Sigmoid colon (tissue), 7 donors: ENCODE measurements around the gene KDM6B. TPM values are rescaled to one million over a fixed set of nuclear protein-coding genes. Genes with fewer than 3 reads are reported as not detected.

Source experiments
- DNase-seq: peaks from one replicate; pipeline ENCODE4 v3.0.0-alpha.2; 2019
- H3K27ac ChIP-seq, 4 donors: fragments of 200-600 bp; sonication (generic); one replicate each; pipeline ENCODE4 v1.5.1; 2016 to 2019; ENCODE audit warnings: mild to moderate bottlenecking in 1 of 4
- H3K27me3 ChIP-seq, 3 donors: fragments of 200-600 bp; sonication (generic); one replicate each; pipeline ENCODE4 v1.5.1; 2019; ENCODE audit warnings: mild to moderate bottlenecking in 1 of 3
- H3K36me3 ChIP-seq, 4 donors: fragments of 200-600 bp; sonication (generic); one replicate each; pipeline ENCODE4 v1.5.1; 2016 to 2019
- H3K4me1 ChIP-seq, 4 donors: fragments of 200-600 bp; sonication (generic); one replicate each; pipeline ENCODE4 v1.5.1; 2017 to 2019
- H3K4me3 ChIP-seq, 4 donors: fragments of 200-600 bp; sonication (generic); one replicate each; pipeline ENCODE4 v1.5.1; 2017 to 2019; ENCODE audit warnings: mild to moderate bottlenecking in 2 of 4, moderate library complexity in 1 of 4
- H3K9me3 ChIP-seq, 4 donors: fragments of 200-600 bp in 3 of 4; sonication (generic) in 3 of 4; one replicate each; pipeline versions ENCODE4 v1.5.1 to v1.6.1; 2013 to 2019
- CTCF ChIP-seq, 4 experiments: fragments of 450-650 bp in 3 of 4; fragments of 200-600 bp in 1 of 4; IDR thresholded peaks; one replicate each; pipeline ENCODE4 v1.5.1; 2016 to 2019; ENCODE audit warnings: antibody characterized with exemption in 4 of 4, mild to moderate bottlenecking in 3 of 4, moderate library complexity in 2 of 4
- EP300 ChIP-seq, 4 donors: sonication (generic); formaldehyde crosslinking; IDR thresholded peaks; one replicate each; pipeline ENCODE4 v1.6.1; 2017; ENCODE audit warnings: antibody characterized with exemption in 4 of 4
- POLR2A ChIP-seq, 2 donors: fragments of 450-650 bp; IDR thresholded peaks; one replicate each; pipeline ENCODE4 v1.6.1; 2016; ENCODE audit warnings: antibody characterized with exemption in 2 of 2, mild to moderate bottlenecking in 2 of 2, moderate library complexity in 2 of 2
- POLR2AphosphoS5 ChIP-seq, 4 donors: sonication (generic); formaldehyde crosslinking; IDR thresholded peaks; one replicate each; pipeline ENCODE4 v1.6.1; 2017; ENCODE audit warnings: antibody characterized with exemption in 4 of 4
- WGBS, 2 donors: extraction: QIAGEN DNeasy Blood & Tissue Kit; methylation state at CpG; one replicate each; pipeline ENCODE4 v1.1.7; 2013; 5-methylcytosine and 5-hydroxymethylcytosine counted together
- intact Hi-C: fragments of 100-400 bp; cut with DNase I; formaldehyde crosslinking; loops from one replicate; pipeline ENCODE4 v1.15.1; 2023
- polyA plus RNA-seq, 3 donors: library from polyadenylated mRNA; stranded (reverse); fragments of 200-250 nt; gene quantifications; one replicate each; pipeline ENCODE4 v1.2.3, GENCODE V29; 2013
- total RNA-seq, 4 donors: library from RNA; depleted of rRNA; stranded (reverse); fragments of >200 nt; gene quantifications; one replicate each; pipeline ENCODE4 v1.1.0, GENCODE V29; 2016
- donor health status: healthy with polysubstance abuse.
- donor health status: Bipolar disorder and iron deficiency.
- donor health status: healthy.

KDM6B gene
- total and polyA plus RNA-seq, 7 donors, result 5.5 to 19.4 (median 7.8) TPM

GRCh38 chr17:7842380-7843256 is 8.6 kb downstream of the KDM6B start:
- DNase-seq, result peak; percentile 92
- H3K27ac ChIP-seq, result peak overlapping the region; percentile 96 to 100 (median 98)
- 0 to 1% methylated on average over 47 of the region's 47 CpGs for WGBS, 2 donors
- H3K4me3 ChIP-seq, result peak overlapping the region; percentile 61 to 85 (median 73)
- no peaks in the 10 kb centered on the region for H3K9me3 ChIP-seq
- peaks cover 0 to 77% (median 58%) of the 10 kb centered on the region in 4 donors for H3K4me1 ChIP-seq
- TF ChIP-seq CTCF (IDR thresholded peaks at IDR 0.05) (no peak), POLR2AphosphoS5 (IDR thresholded peaks at IDR 0.05) (peak; percentile 42 to 87 (median 67)), EP300 (IDR thresholded peaks at IDR 0.05) (peak in 2 of 4 donors; percentile 9 to 49), POLR2A (IDR thresholded peaks at IDR 0.05) (peak in 1 of 2 donors; percentile 38)
- no peaks in the 10 kb centered on the region for H3K27me3 ChIP-seq
- H3K36me3 ChIP-seq, result peaks cover 8 to 30% (median 22%) of the 10 kb centered on the region in 4 donors
- intact Hi-C loops, result loop anchor here (1.0 to 5.0 kb wide), 3 partner anchors 8 to 600 kb away; partner anchors contain the start of genes GABARAP and KDM6B

- peaks cover 14 to 36% (median 27%) of the 10 kb centered on the region in 4 donors for H3K36me3 ChIP-seq
- no peak for DNase-seq
- H3K4me3 ChIP-seq, result peak overlapping the region; percentile 61 to 85 (median 73)
- H3K9me3 ChIP-seq, result no peaks in the 10 kb centered on the region
- TF ChIP-seq POLR2AphosphoS5 (IDR thresholded peaks at IDR 0.05), result no peak
- TF ChIP-seq EP300 (IDR thresholded peaks at IDR 0.05), result no peak
- no peak for TF ChIP-seq CTCF (IDR thresholded peaks at IDR 0.05)
- TF ChIP-seq POLR2A (IDR thresholded peaks at IDR 0.05), result no peak
- H3K4me1 ChIP-seq, result peaks cover 0 to 71% (median 53%) of the 10 kb centered on the region in 4 donors
- intact Hi-C loops, result loop anchor here (1.0 to 5.0 kb wide), 3 partner anchors 9 to 601 kb away; partner anchors contain the start of genes GABARAP and KDM6B
- WGBS, 2 donors, result 0% methylated on average over 17 of the region's 17 CpGs
- H3K27me3 ChIP-seq, result no peaks in the 10 kb centered on the region
- H3K27ac ChIP-seq, result peak overlapping the region; percentile 96 to 100 (median 98)
These were observed 9.2 kb downstream of the KDM6B start for GRCh38 chr17:7843257-7843535.

- H3K4me1 ChIP-seq, result peaks cover 0 to 66% (median 48%) of the 10 kb centered on the region in 4 donors
- no peaks in the 10 kb centered on the region for H3K27me3 ChIP-seq
- peak overlapping the region; percentile 61 to 85 (median 73) for H3K4me3 ChIP-seq
- TF ChIP-seq CTCF (IDR thresholded peaks at IDR 0.05), result no peak
- TF ChIP-seq EP300 (IDR thresholded peaks at IDR 0.05), result peak in 2 of 4 donors; percentile 28 to 70
- peak; percentile 42 to 61 for TF ChIP-seq POLR2A (IDR thresholded peaks at IDR 0.05)
- TF ChIP-seq POLR2AphosphoS5 (IDR thresholded peaks at IDR 0.05), result peak; percentile 15 to 73 (median 56)
- intact Hi-C loops, result loop anchor here (1.0 to 5.0 kb wide), 3 partner anchors 9 to 601 kb away; partner anchors contain the start of genes GABARAP and KDM6B
- H3K27ac ChIP-seq, result peak overlapping the region; percentile 96 to 100 (median 98)
- H3K9me3 ChIP-seq, result no peaks in the 10 kb centered on the region
- peaks cover 17 to 41% (median 33%) of the 10 kb centered on the region in 4 donors for H3K36me3 ChIP-seq
- WGBS, 2 donors, result 1% methylated on average over 60 to 61 of the region's 61 CpGs
- peak; percentile 90 for DNase-seq
These were observed 9.7 kb downstream of the KDM6B start for GRCh38 chr17:7843536-7844291.

GRCh38 chr17:7844292-7845154 is 10.5 kb downstream of the KDM6B start:
- Histone ChIP-seq H3K27ac (peak overlapping the region; percentile 96 to 100 (median 98)), H3K27me3 (no peaks in the 10 kb centered on the region), H3K4me3 (peak overlapping the region; percentile 61 to 85 (median 73)), H3K9me3 (no peaks in the 10 kb centered on the region), H3K36me3 (peaks cover 25 to 48% (median 39%) of the 10 kb centered on the region in 4 donors), H3K4me1 (peaks cover 0 to 58% (median 40%) of the 10 kb centered on the region in 4 donors)
- TF ChIP-seq POLR2AphosphoS5 (IDR thresholded peaks at IDR 0.05) (peak; percentile 81 to 99 (median 88)), CTCF (IDR thresholded peaks at IDR 0.05) (no peak), POLR2A (IDR thresholded peaks at IDR 0.05) (peak; percentile 64 to 78), EP300 (IDR thresholded peaks at IDR 0.05) (no peak)
- intact Hi-C loops, result loop anchor here (5.0 kb wide), 2 partner anchors 313 to 602 kb away; partner anchors contain the start of gene GABARAP
- peak; percentile 97 for DNase-seq
- WGBS, 2 donors, result 0% methylated on average over 71 of the region's 71 CpGs
